Neural cell (in vitro differentiated cells): ENCODE data around the gene MYCBP2. TPM values are rescaled to one million over a fixed set of nuclear protein-coding genes. Genes with fewer than 3 reads are reported as not detected.

Source experiments
- H2AFZ ChIP-seq: fragments of 200-600, 300-800 bp; sonication (generic), shearing (Covaris generic); 2 replicates; pipeline ENCODE4 v1.6.0; 2014; ENCODE audit warnings: low read depth, mild to moderate bottlenecking, antibody characterized with exemption, low read length, moderate library complexity
- H3F3A ChIP-seq: fragments of 200-600 bp; shearing (Covaris generic); 2 replicates; pipeline ENCODE4 v1.6.1; 2016; ENCODE audit warnings: mild to moderate bottlenecking, moderate library complexity, mixed read lengths, antibody characterized with exemption, low read length; ENCODE audit not compliant: insufficient read depth, poor library complexity, severe bottlenecking
- H3K27ac ChIP-seq: fragments of 200-600, 300-800 bp; sonication (generic), shearing (Covaris generic); 2 replicates; pipeline ENCODE4 v1.5.1; 2014; ENCODE audit warnings: mild to moderate bottlenecking, low read length, moderate library complexity
- H3K27me3 ChIP-seq: fragments of 300-800, 200-600 bp; sonication (generic), shearing (Covaris generic); 2 replicates; pipeline ENCODE4 v1.6.0; 2014; ENCODE audit warnings: mild to moderate bottlenecking, low read depth, low read length, moderate library complexity; ENCODE audit not compliant: insufficient read depth
- H3K36me3 ChIP-seq: fragments of 300-800, 200-600 bp; sonication (generic), shearing (Covaris generic); 2 replicates; pipeline ENCODE4 v1.5.1; 2014; ENCODE audit warnings: mild to moderate bottlenecking, antibody characterized with exemption, low read length, moderate library complexity; ENCODE audit not compliant: insufficient read depth
- H3K4me2 ChIP-seq: fragments of 300-800, 200-600 bp; sonication (generic), shearing (Covaris generic); 2 replicates; pipeline ENCODE4 v1.6.0; 2014; ENCODE audit warnings: mild to moderate bottlenecking, low read length
- H3K4me3 ChIP-seq: fragments of 300-800, 200-600 bp; sonication (generic), shearing (Covaris generic); 2 replicates; pipeline ENCODE4 v1.5.1; 2014; ENCODE audit warnings: mild to moderate bottlenecking, low read length, moderate library complexity
- H3K79me2 ChIP-seq: fragments of 200-600 bp; shearing (Covaris generic); replicated peaks from 2 replicates; pipeline ENCODE4 v1.6.0; 2014; ENCODE audit warnings: mild to moderate bottlenecking, low read length, moderate library complexity; ENCODE audit not compliant: insufficient read depth
- H3K9ac ChIP-seq: fragments of 300-800, 200-600 bp; sonication (generic), shearing (Covaris generic); 2 replicates; pipeline ENCODE4 v1.6.1; 2016; ENCODE audit warnings: mild to moderate bottlenecking, low read length, mixed read lengths
- H3K9me2 ChIP-seq: fragments of 200-600 bp; shearing (Covaris generic); 2 replicates; pipeline ENCODE4 v1.6.1; 2016; ENCODE audit warnings: mild to moderate bottlenecking, low read length, mixed read lengths; ENCODE audit not compliant: insufficient read depth
- H3K9me3 ChIP-seq: fragments of 200-600, 300-800 bp; sonication (generic), shearing (Covaris generic); 2 replicates; pipeline ENCODE4 v1.6.1; 2016; ENCODE audit warnings: mild to moderate bottlenecking, mixed run types, low read length, moderate library complexity, mixed read lengths
- H4K20me1 ChIP-seq: fragments of 200-600 bp; shearing (Covaris generic); 2 replicates; pipeline ENCODE4 v1.6.1; 2016; ENCODE audit warnings: mild to moderate bottlenecking, mixed run types; ENCODE audit not compliant: insufficient read depth
- EP300 ChIP-seq: fragments of 450-650 bp; conservative IDR thresholded peaks from 2 replicates; pipeline ENCODE4 v1.6.1; 2014; ENCODE audit warnings: antibody characterized with exemption, mild to moderate bottlenecking, moderate library complexity; ENCODE audit not compliant: poor library complexity, severe bottlenecking
- EZH2 ChIP-seq: fragments of 200-600, 300-800 bp; shearing (Covaris generic), sonication (generic); IDR thresholded peaks from 2 replicates; pipeline ENCODE4 v1.6.1; 2014; ENCODE audit warnings: antibody characterized with exemption, low read length, borderline replicate concordance, mild to moderate bottlenecking; ENCODE audit not compliant: insufficient read depth, poor library complexity, severe bottlenecking
- MXI1 ChIP-seq: fragments of 450-650 bp; conservative IDR thresholded peaks from 2 replicates; pipeline ENCODE4 v1.6.1; 2014; ENCODE audit warnings: antibody characterized with exemption, mild to moderate bottlenecking; ENCODE audit not compliant: poor library complexity, severe bottlenecking
- POLR2AphosphoS5 ChIP-seq: IDR thresholded peaks from 2 replicates; pipeline ENCODE4 v1.6.1; 2012
- RAD21 ChIP-seq: fragments of 450-650 bp; conservative IDR thresholded peaks from 2 replicates; pipeline ENCODE4 v1.6.1; 2014; ENCODE audit warnings: antibody characterized with exemption, mild to moderate bottlenecking, moderate library complexity
- SMC3 ChIP-seq: fragments of 450-650 bp; conservative IDR thresholded peaks from 2 replicates; pipeline ENCODE4 v1.6.1; 2014; ENCODE audit warnings: antibody characterized with exemption, mild to moderate bottlenecking, moderate library complexity; ENCODE audit not compliant: poor library complexity
- TAF1 ChIP-seq: IDR thresholded peaks from 2 replicates; pipeline ENCODE4 v1.6.1; 2012; ENCODE audit warnings: low read depth
- polyA plus RNA-seq: library from polyadenylated mRNA; depleted of rRNA; stranded (reverse); fragments of >200 nt; gene quantifications from 2 replicates; pipeline ENCODE4 v1.2.3, GENCODE V29; 2014
- TF ChIP-seq, protein P1 (sequence below): fragments of 450-650 bp; IDR thresholded peaks from 2 replicates; pipeline ENCODE4 v1.5.1; 2014; ENCODE audit warnings: antibody characterized with exemption, mild to moderate bottlenecking, moderate library complexity; ENCODE audit not compliant: poor library complexity, severe bottlenecking
- TF ChIP-seq, protein P2 (sequence below): IDR thresholded peaks from 2 replicates; pipeline ENCODE4 v1.6.1; 2012; ENCODE audit warnings: borderline replicate concordance

MYCBP2 gene
- polyA plus RNA-seq, 1 donor from 2014 or later: 135 TPM

DNA sequence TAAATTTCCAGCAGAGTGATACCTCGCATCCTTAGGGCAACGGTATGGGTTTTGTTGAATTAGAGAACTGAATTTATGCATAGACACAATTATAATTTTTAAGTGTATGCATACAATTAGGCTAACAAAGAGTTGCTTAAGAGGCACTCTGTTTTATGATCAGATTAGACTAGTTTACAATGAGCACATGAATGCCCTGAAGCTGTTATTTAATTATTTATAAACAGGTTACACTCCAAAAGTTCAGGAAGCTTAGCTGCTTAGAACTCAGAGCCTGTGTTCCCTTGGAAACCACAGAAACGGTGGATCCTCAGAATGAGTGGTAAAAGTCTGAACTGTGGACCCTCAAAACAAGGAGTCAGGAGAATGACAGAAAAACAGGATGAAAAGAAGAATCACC lies 227.5 kb downstream of the MYCBP2 start:
- Histone ChIP-seq H3F3A (no peaks in the 10 kb centered on the region), H3K9me2 (no peaks in the 10 kb centered on the region), H4K20me1 (no peaks in the 10 kb centered on the region), H3K27ac (no peak overlapping the region), H3K9ac (no peak overlapping the region), H3K27me3 (no peaks in the 10 kb centered on the region), H3K4me3 (no peak overlapping the region), H3K9me3 (no peaks in the 10 kb centered on the region), H3K79me2 (no peaks in the 10 kb centered on the region), H3K4me2 (no peak overlapping the region), H3K36me3 (peaks cover 7% of the 10 kb centered on the region), H2AFZ (no peak overlapping the region)
- no peak for TF ChIP-seq MXI1
- TF ChIP-seq TAF1: no peak
- no peak for TF ChIP-seq EZH2
- TF ChIP-seq RAD21: no peak
- TF ChIP-seq EP300: no peak
- TF ChIP-seq, protein P1, sequence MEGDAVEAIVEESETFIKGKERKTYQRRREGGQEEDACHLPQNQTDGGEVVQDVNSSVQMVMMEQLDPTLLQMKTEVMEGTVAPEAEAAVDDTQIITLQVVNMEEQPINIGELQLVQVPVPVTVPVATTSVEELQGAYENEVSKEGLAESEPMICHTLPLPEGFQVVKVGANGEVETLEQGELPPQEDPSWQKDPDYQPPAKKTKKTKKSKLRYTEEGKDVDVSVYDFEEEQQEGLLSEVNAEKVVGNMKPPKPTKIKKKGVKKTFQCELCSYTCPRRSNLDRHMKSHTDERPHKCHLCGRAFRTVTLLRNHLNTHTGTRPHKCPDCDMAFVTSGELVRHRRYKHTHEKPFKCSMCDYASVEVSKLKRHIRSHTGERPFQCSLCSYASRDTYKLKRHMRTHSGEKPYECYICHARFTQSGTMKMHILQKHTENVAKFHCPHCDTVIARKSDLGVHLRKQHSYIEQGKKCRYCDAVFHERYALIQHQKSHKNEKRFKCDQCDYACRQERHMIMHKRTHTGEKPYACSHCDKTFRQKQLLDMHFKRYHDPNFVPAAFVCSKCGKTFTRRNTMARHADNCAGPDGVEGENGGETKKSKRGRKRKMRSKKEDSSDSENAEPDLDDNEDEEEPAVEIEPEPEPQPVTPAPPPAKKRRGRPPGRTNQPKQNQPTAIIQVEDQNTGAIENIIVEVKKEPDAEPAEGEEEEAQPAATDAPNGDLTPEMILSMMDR: no peak
- TF ChIP-seq SMC3: no peak
- TF ChIP-seq, protein P2, sequence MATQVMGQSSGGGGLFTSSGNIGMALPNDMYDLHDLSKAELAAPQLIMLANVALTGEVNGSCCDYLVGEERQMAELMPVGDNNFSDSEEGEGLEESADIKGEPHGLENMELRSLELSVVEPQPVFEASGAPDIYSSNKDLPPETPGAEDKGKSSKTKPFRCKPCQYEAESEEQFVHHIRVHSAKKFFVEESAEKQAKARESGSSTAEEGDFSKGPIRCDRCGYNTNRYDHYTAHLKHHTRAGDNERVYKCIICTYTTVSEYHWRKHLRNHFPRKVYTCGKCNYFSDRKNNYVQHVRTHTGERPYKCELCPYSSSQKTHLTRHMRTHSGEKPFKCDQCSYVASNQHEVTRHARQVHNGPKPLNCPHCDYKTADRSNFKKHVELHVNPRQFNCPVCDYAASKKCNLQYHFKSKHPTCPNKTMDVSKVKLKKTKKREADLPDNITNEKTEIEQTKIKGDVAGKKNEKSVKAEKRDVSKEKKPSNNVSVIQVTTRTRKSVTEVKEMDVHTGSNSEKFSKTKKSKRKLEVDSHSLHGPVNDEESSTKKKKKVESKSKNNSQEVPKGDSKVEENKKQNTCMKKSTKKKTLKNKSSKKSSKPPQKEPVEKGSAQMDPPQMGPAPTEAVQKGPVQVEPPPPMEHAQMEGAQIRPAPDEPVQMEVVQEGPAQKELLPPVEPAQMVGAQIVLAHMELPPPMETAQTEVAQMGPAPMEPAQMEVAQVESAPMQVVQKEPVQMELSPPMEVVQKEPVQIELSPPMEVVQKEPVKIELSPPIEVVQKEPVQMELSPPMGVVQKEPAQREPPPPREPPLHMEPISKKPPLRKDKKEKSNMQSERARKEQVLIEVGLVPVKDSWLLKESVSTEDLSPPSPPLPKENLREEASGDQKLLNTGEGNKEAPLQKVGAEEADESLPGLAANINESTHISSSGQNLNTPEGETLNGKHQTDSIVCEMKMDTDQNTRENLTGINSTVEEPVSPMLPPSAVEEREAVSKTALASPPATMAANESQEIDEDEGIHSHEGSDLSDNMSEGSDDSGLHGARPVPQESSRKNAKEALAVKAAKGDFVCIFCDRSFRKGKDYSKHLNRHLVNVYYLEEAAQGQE: no peak
- TF ChIP-seq POLR2AphosphoS5: no peak

DNA sequence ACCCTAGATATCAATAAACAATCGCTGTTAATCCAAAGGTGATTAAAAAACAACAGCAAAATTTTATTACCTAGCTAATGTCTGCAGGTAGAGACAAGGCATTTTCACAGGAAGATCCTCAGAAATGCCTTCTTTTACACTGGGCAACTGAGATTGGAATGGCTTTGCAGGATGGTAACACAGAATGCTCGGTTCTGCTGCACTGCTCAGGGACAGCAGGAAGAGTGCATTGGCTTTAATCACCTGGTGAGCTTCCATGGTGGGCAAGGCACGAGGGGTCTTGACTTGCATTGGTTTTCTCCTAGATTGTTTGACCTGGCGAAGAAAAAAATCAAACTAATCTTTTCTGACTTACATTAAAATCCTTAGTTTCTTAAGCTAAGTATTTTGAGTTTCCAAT lies 231.6 kb downstream of the MYCBP2 start:
- no peak for TF ChIP-seq POLR2AphosphoS5
- no peak for TF ChIP-seq EZH2
- TF ChIP-seq, protein P2: no peak
- Histone ChIP-seq H4K20me1 (no peaks in the 10 kb centered on the region), H3K9ac (no peak overlapping the region), H3K4me3 (no peak overlapping the region), H3K79me2 (no peaks in the 10 kb centered on the region), H3K4me2 (no peak overlapping the region), H3K27me3 (no peaks in the 10 kb centered on the region), H3K9me3 (no peaks in the 10 kb centered on the region), H3K9me2 (no peaks in the 10 kb centered on the region), H3F3A (no peaks in the 10 kb centered on the region), H2AFZ (no peak overlapping the region), H3K36me3 (peaks cover 7% of the 10 kb centered on the region), H3K27ac (no peak overlapping the region)
